PC-9 (cell line): ENCODE measurements around the gene MTG1.

Source experiments
- CTCF ChIP-seq: fragments of 200-600 bp; sonication (generic); conservative IDR thresholded peaks from 2 replicates; pipeline ENCODE4 v1.6.1; 2017; ENCODE audit warnings: mixed run types, antibody characterized with exemption, mild to moderate bottlenecking, moderate library complexity
- EZH2 ChIP-seq: fragments of 200-600 bp; sonication (generic); IDR thresholded peaks from 2 replicates; pipeline ENCODE4 v1.8.0; 2017; ENCODE audit warnings: antibody characterized with exemption, low read depth

GRCh38 chr10:133403784-133404183 is 9.8 kb downstream of the MTG1 start:
- no peak for TF ChIP-seq CTCF
- TF ChIP-seq EZH2, result no peak
